Fibroblast of the conjunctiva (primary cell): ENCODE data around the gene LRPAP1.
"Not testable (repeated sequence)": the region's sequence is repeated elsewhere in the genome, so short reads cannot be mapped to it uniquely, and the experiment has no call there.

ENCODE experiments used
- DNase-seq: peaks from one replicate; pipeline ENCODE4 v3.0.0-alpha.2; 2010; ENCODE audit warnings: low read depth

The LRPAP1 gene

DNA sequence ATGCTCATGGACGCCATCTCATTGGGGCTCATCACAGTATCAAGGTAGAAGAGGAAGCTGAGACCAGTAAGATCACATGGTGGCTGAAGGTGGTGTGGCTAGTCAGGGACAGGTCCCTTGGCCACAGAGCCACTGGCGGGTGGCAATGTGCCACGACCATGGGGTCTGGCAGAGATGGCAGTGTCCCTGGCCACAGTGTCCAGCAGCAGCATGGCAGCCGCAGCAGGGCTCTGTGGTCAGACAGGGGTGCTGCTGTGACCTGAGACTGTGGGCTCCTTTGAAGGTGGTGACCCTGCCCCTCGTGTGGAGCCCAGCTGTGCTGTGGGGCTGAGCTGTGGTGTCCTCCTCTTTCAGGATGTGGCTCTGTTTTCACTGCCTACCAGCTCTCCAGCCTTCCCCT lies 71.3 kb downstream of the LRPAP1 start:
- no peak for DNase-seq

DNA sequence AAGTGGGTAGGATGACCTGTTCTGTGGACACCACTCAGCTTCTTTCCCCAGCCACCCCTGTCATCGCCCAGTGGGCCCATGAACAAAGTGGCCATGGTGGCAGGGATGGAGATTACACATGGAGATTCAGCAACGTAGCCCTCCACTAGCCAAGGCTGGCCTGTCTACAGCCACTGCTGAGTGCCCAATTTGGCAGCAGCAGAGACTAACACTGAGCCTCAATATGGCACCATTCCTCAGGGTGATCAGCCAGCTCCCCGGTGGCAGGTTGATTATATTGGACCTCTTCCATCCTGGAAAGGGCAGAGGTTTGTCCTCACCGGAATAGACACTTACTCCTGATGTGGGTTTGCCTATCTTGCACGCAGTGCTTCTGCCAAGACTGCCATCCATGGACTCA lies 73.1 kb downstream of the LRPAP1 start:
- not testable (repeated sequence) for DNase-seq

DNA sequence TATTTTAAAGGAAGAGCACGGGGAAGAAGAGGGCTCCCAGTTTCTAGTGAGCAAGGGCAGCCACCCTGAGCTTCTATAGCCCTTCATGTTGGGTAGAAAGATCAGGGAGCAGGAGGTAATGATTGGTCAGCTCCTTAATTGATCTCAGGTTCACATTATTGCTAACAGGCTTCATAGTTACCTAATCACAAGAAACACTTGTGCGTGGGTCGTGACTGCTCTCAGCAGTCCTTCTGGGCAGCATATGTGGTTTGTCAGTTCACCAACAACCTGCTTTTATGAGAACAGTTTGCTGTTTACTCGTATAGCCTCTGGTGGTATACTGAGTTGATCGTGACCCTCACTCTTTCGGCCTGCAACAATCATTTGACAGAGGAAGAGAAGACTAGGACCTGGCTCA lies 73.9 kb downstream of the LRPAP1 start:
- no peak for DNase-seq

DNA sequence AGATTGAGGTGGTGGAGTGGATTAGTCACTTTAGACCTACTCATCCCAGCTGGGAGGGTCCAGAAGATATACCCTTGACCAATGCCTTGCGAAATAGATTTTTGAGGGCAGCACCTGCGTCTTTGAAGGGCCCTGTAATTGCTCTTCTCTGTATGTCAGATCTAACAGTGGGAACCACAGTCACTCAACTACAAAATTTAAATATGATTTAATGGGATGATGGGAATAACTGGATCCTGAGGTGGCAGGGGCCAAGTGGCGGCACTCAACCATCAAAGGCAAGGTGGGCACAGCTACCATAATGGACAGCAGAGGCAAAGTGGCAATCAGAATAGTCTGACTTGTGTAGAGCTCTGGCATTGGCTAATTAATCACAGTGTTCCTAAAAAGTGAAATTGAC lies 76.6 kb downstream of the LRPAP1 start:
- not testable (repeated sequence) for DNase-seq
